ENCODE data around the gene ABCG2. TPM values are rescaled to one million over a fixed set of nuclear protein-coding genes. Genes with fewer than 3 reads are reported as not detected.

Gene ABCG2
- total RNA-seq, 2 donors from 2014 or later: 0.48 to 0.50 TPM

DNA sequence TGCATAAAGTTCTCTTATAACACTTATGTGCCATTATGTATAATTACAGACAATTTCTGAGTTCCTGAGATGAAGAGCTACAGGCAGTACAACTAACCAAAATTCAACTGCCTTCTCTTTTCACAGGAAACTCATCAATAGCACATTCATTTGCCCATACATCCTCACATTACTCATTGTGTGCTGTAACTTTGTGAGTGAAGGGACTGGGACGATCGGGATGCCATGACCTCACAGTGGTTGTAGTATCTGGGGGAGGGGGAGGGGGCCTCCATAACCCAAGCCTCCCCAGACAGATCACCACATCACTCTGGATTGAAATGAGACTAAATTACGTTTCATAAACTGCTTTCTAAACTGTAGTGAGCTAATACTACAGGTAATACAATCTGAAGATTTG lies 60.7 kb downstream of the ABCG2 start:
- no peaks in the 10 kb centered on the region for H3K36me3 Mint-ChIP-seq
- DNase-seq (ENCODE audit: low spot score) (no peak), ATAC-seq (no peak)
- no peak overlapping the region for H3K27ac Mint-ChIP-seq
- H3K4me1 Mint-ChIP-seq (ENCODE audit: low read depth in 2 of 2): no peaks in the 10 kb centered on the region
- no peaks in the 10 kb centered on the region for H3K27me3 Mint-ChIP-seq
- H3K9me3 Mint-ChIP-seq: no peaks in the 10 kb centered on the region
- no peak overlapping the region for H3K4me3 Mint-ChIP-seq

- DNase-seq (ENCODE audit: low spot score) (no peak), ATAC-seq (no peak)
- Mint-ChIP-seq H3K27ac (no peak overlapping the region), H3K27me3 (no peaks in the 10 kb centered on the region), H3K36me3 (no peaks in the 10 kb centered on the region), H3K9me3 (no peaks in the 10 kb centered on the region), H3K4me3 (no peak overlapping the region), H3K4me1 (ENCODE audit: low read depth in 2 of 2) (no peaks in the 10 kb centered on the region)
These were observed 61.1 kb downstream of the ABCG2 start for GRCh38 chr4:88097301-88097700.

DNA sequence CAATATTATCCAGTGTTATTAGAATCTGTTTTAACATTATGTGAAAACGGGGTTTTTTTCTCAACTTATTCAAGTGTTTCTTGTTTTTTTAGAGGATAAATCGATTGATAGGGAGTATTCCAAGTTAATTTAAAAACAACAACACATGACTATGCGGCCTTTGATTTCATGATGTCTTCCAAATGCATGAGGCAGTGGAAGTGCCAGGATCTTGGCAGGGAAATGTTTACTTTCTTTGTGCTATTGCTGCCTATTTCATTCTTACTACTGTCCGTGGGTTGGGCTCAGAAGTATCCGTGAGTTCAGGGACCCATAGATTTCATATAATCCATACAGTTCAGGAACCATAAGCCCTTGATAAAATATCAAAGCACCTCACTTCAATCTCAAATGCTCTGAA lies 64.6 kb downstream of the ABCG2 start:
- no peaks in the 10 kb centered on the region for H3K4me1 Mint-ChIP-seq (ENCODE audit: low read depth in 2 of 2)
- no peak overlapping the region for H3K4me3 Mint-ChIP-seq
- H3K27me3 Mint-ChIP-seq: no peaks in the 10 kb centered on the region
- no peaks in the 10 kb centered on the region for H3K36me3 Mint-ChIP-seq
- no peak overlapping the region for H3K27ac Mint-ChIP-seq
- no peaks in the 10 kb centered on the region for H3K9me3 Mint-ChIP-seq
- DNase-seq (ENCODE audit: low spot score) (no peak), ATAC-seq (no peak)

GRCh38 chr4:88091378-88091777 lies 67.1 kb downstream of the ABCG2 start:
- no peak for DNase-seq (ENCODE audit: low spot score)
- ATAC-seq: no peak
- H3K4me3 Mint-ChIP-seq: no peak overlapping the region
- H3K9me3 Mint-ChIP-seq: no peaks in the 10 kb centered on the region
- H3K36me3 Mint-ChIP-seq: no peaks in the 10 kb centered on the region
- no peaks in the 10 kb centered on the region for H3K4me1 Mint-ChIP-seq (ENCODE audit: low read depth in 2 of 2)
- H3K27me3 Mint-ChIP-seq: no peaks in the 10 kb centered on the region
- H3K27ac Mint-ChIP-seq: no peak overlapping the region

GRCh38 chr4:88090898-88091297 lies 67.5 kb downstream of the ABCG2 start:
- H3K36me3 Mint-ChIP-seq: no peaks in the 10 kb centered on the region
- no peak for ATAC-seq
- no peak overlapping the region for H3K27ac Mint-ChIP-seq
- no peak for DNase-seq (ENCODE audit: low spot score)
- H3K9me3 Mint-ChIP-seq: no peaks in the 10 kb centered on the region
- no peaks in the 10 kb centered on the region for H3K27me3 Mint-ChIP-seq
- H3K4me3 Mint-ChIP-seq: no peak overlapping the region
- H3K4me1 Mint-ChIP-seq (ENCODE audit: low read depth in 2 of 2): no peaks in the 10 kb centered on the region

DNA sequence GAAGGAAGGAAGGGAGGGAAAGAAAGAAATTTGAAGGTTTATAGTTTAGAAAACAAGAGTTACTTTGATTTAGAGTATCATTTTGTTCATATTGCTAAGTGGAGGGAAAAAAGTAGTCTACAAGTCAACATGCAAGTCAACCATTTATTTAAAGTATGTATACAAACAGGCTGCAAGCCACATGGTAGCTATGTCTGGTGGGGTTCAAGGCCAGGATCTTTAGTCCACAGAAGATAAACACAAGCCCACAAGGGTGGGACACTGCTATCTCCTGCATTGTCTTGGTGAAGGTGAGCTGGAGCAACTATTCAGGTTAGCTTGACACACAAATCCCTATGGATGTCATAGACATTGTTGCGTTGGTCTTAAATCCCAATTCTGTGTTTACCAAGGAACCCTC lies 71.4 kb downstream of the ABCG2 start:
- no peak overlapping the region for H3K27ac Mint-ChIP-seq
- no peaks in the 10 kb centered on the region for H3K27me3 Mint-ChIP-seq
- no peaks in the 10 kb centered on the region for H3K9me3 Mint-ChIP-seq
- no peak for DNase-seq (ENCODE audit: low spot score)
- no peak overlapping the region for H3K4me3 Mint-ChIP-seq
- no peaks in the 10 kb centered on the region for H3K36me3 Mint-ChIP-seq
- no peaks in the 10 kb centered on the region for H3K4me1 Mint-ChIP-seq (ENCODE audit: low read depth in 2 of 2)
- ATAC-seq: no peak

GRCh38 chr4:88080626-88081025 lies 77.8 kb downstream of the ABCG2 start:
- Mint-ChIP-seq H3K4me1 (ENCODE audit: low read depth in 2 of 2) (no peaks in the 10 kb centered on the region), H3K27ac (no peak overlapping the region), H3K9me3 (no peaks in the 10 kb centered on the region), H3K4me3 (no peak overlapping the region), H3K36me3 (no peaks in the 10 kb centered on the region), H3K27me3 (no peaks in the 10 kb centered on the region)
- ATAC-seq (no peak), DNase-seq (ENCODE audit: low spot score) (no peak)

DNA sequence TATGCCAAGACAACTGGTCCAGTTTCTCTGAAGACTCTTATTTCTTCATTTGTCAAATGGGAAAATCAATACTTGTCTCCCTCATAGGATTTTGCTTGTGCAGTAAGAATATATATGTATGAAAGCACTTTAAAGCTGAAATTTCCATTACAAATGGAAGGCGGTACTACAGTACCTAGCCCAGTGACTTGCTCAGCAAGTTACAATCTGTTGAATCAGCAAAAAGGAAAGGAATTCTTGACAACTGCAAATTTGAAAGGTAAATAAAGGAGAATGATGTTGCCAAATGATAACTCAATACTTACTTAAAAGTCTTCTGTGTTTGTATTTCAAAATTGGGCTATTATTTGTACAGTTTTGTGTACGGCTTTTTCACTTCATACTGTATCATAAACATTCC lies 79.9 kb downstream of the ABCG2 start:
- Mint-ChIP-seq H3K9me3 (no peaks in the 10 kb centered on the region), H3K36me3 (no peaks in the 10 kb centered on the region), H3K4me3 (no peak overlapping the region), H3K27ac (no peak overlapping the region), H3K27me3 (no peaks in the 10 kb centered on the region), H3K4me1 (ENCODE audit: low read depth in 2 of 2) (no peaks in the 10 kb centered on the region)
- DNase-seq (ENCODE audit: low spot score) (no peak), ATAC-seq (no peak)

DNA sequence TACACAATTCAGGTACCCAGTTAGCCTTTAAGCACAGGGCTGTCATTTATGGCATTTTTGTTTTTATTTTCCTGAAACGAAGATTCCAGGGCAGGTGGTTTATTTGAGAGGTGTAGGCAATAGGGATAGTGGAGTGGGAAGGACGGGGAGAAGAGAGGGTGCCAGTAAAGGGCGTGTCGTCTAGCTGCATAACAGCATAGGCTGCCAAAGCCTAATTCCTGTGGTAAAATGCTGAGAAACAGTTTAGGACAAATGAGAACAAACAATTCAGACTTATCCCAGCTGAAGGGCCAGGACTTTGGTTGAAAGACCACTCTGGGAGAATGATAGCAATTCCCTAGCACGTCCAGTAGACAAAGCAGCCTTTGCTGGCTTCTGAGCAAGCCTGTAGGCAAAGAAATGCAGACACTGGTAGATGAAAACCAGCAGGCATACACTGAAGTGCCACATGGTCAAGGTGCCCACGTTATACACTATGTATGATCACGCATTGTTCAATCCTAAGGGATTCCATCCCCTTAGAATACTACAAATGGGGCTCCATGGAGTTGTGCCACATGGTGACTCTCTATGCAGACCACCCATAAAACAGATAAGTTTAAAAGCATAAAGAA lies 80.4 kb downstream of the ABCG2 start:
- Mint-ChIP-seq H3K9me3 (no peaks in the 10 kb centered on the region), H3K27me3 (no peaks in the 10 kb centered on the region), H3K27ac (no peak overlapping the region), H3K36me3 (no peaks in the 10 kb centered on the region), H3K4me3 (no peak overlapping the region), H3K4me1 (ENCODE audit: low read depth in 2 of 2) (no peaks in the 10 kb centered on the region)
- DNase-seq (ENCODE audit: low spot score) (no peak), ATAC-seq (no peak)

GRCh38 chr4:88075336-88075735 lies 83.1 kb downstream of the ABCG2 start:
- DNase-seq (ENCODE audit: low spot score) (no peak), ATAC-seq (no peak)
- H3K27ac Mint-ChIP-seq: no peak overlapping the region
- no peak overlapping the region for H3K4me3 Mint-ChIP-seq
- H3K4me1 Mint-ChIP-seq (ENCODE audit: low read depth in 2 of 2): no peaks in the 10 kb centered on the region
- H3K27me3 Mint-ChIP-seq: no peaks in the 10 kb centered on the region
- H3K9me3 Mint-ChIP-seq: no peaks in the 10 kb centered on the region
- peaks cover 18% of the 10 kb centered on the region for H3K36me3 Mint-ChIP-seq

- Mint-ChIP-seq H3K36me3 (peaks cover 38% of the 10 kb centered on the region), H3K27me3 (no peaks in the 10 kb centered on the region), H3K27ac (no peak overlapping the region), H3K4me3 (no peak overlapping the region), H3K4me1 (ENCODE audit: low read depth in 2 of 2) (peaks cover 0 to 4% of the 10 kb centered on the region in 2 donors), H3K9me3 (no peaks in the 10 kb centered on the region)
- no peak for ATAC-seq
- no peak for DNase-seq (ENCODE audit: low spot score)
These were observed 88.4 kb downstream of the ABCG2 start for GRCh38 chr4:88070031-88070430.

DNA sequence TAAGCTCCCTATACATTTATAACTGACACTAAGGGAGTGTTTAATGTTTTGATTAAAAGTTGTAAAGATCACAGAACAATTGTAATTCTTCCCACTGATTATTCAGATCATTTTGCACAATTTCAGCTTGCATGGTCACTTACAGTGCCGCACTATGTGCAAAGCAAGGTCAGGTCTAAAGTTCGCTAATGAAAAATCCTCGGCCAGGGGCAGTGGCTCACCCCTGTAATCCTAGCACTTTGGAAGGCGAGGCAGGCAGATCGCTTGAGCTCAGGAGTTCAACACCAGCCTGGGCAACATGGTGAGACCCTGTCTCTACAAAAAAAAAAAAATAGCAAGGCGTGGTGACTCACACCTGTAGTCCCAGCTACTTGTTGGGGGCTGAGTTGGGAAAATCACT lies 94.0 kb downstream of the ABCG2 start:
- no peak for ATAC-seq
- Mint-ChIP-seq H3K36me3 (peaks cover 15% of the 10 kb centered on the region), H3K4me3 (no peak overlapping the region), H3K27me3 (no peaks in the 10 kb centered on the region), H3K4me1 (ENCODE audit: low read depth in 2 of 2) (no peaks in the 10 kb centered on the region), H3K9me3 (no peaks in the 10 kb centered on the region), H3K27ac (no peak overlapping the region)
- DNase-seq (ENCODE audit: low spot score): no peak

GRCh38 chr4:88063634-88064296 lies 94.7 kb downstream of the ABCG2 start:
- no peaks in the 10 kb centered on the region for H3K27me3 Mint-ChIP-seq
- no peak for DNase-seq (ENCODE audit: low spot score)
- no peak overlapping the region for H3K4me3 Mint-ChIP-seq
- H3K36me3 Mint-ChIP-seq: peaks cover 15% of the 10 kb centered on the region
- no peak overlapping the region for H3K27ac Mint-ChIP-seq
- no peaks in the 10 kb centered on the region for H3K4me1 Mint-ChIP-seq (ENCODE audit: low read depth in 2 of 2)
- no peak for ATAC-seq
- no peaks in the 10 kb centered on the region for H3K9me3 Mint-ChIP-seq

DNA sequence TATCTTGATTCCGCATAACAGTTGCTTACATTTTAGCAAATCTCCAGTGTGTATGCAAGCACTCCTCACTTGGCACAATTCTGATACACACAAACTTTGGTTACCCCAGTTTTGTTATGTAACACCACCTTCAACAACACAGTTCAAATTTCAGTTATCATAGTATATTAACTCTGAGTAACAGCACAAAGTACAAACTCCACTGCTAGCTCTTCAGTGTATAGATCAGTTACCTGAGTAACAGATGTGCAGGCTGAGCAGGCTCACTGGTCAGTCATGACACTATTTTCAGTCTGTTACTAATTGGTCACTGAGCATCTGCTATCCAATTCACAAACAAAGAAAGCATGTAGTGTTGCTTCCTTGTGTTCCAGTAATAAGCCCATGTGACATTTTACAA lies 95.6 kb downstream of the ABCG2 start:
- Mint-ChIP-seq H3K9me3 (no peaks in the 10 kb centered on the region), H3K27me3 (no peaks in the 10 kb centered on the region), H3K4me3 (no peak overlapping the region), H3K4me1 (ENCODE audit: low read depth in 2 of 2) (no peaks in the 10 kb centered on the region), H3K36me3 (peaks cover 13% of the 10 kb centered on the region), H3K27ac (no peak overlapping the region)
- DNase-seq (ENCODE audit: low spot score): no peak
- no peak for ATAC-seq

DNA sequence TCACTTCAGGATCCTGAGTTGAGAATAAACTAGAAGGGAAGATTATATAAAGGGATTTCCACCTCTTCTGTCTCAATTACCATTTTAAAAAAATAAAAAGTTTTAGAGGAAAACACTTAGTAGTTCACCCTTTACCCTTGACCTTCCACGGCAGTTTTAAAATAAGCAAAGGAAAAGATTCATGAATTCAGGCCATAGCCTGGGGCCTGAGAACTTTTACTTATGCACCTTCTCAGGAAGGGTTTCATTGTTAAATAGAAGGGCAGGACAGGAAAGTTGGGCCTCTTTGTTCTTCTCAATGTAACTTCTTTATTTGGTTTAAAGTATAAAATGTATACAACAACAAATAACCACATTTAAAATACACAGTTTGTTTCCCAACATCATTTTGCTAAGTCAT lies 96.1 kb downstream of the ABCG2 start:
- H3K36me3 Mint-ChIP-seq: peaks cover 8% of the 10 kb centered on the region
- H3K4me1 Mint-ChIP-seq (ENCODE audit: low read depth in 2 of 2): no peaks in the 10 kb centered on the region
- H3K9me3 Mint-ChIP-seq: no peaks in the 10 kb centered on the region
- no peak for DNase-seq (ENCODE audit: low spot score)
- no peak for ATAC-seq
- no peak overlapping the region for H3K4me3 Mint-ChIP-seq
- H3K27me3 Mint-ChIP-seq: no peaks in the 10 kb centered on the region
- no peak overlapping the region for H3K27ac Mint-ChIP-seq
